SK-N-MC (cell line): Measurements from ENCODE around the gene AMACR.
A peak's percentile ranks its signal among the peaks of the same experiment; 100 is the strongest.

ENCODE experiments used
- EZH2 ChIP-seq: fragments of 200-600 bp; sonication (generic); IDR thresholded peaks from one replicate; pipeline ENCODE4 v1.6.1; 2017; ENCODE audit warnings: antibody characterized with exemption
- POLR2AphosphoS5 ChIP-seq: IDR thresholded peaks from 2 replicates; pipeline ENCODE4 v1.6.1; 2012; ENCODE audit warnings: mild to moderate bottlenecking, low read depth, low read length, borderline replicate concordance

DNA sequence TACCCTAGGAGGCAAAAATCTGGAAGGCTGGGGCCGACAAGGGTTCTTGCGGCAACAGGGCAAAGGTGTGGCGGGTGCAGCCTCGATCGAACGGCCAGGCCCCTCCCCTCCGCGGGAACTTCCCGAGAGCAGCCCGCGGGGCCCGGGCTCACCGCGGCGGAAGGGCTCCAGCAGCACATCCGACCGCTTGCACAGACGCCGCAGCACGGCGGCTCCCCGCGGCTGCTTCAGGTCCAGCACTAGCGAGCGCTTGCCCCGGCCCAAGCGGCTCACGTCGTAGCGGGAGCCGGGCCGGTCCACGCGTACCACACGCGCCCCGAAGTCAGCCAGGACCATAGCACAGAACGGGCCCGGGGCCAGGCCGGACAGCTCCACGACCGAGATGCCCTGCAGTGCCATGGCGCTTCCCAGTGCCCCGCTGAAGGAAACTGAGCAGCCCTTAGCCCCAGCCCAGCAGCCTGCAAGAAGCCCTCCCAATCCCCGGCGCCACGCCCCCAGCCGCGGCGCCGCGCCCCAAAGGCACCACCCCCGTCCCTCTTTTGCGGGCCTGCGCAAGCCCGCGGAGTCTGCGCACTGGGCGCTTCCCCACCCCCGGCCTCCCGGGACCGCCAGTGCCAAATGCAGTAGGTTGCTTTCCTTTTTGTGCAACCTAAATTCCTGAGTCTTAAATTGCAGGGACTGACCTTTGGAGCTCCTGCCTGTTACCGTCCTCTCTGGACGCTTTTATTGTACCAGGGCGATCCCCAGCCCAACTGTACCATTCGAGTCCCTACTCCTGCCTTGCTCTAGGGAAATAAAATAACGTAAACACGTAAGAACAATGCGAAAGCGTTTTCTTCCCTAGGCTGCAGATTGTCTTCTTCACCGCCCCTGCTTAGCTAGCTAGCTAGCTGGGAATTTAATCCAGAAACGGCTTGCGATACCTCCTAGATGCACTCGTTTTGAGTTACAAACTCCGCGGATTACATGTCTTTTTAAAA is at the start of gene AMACR:
- TF ChIP-seq POLR2AphosphoS5 = peak; percentile 97
- no peak for TF ChIP-seq EZH2
